ENCODE data around the gene SAMD1.

The SAMD1 gene

DNA sequence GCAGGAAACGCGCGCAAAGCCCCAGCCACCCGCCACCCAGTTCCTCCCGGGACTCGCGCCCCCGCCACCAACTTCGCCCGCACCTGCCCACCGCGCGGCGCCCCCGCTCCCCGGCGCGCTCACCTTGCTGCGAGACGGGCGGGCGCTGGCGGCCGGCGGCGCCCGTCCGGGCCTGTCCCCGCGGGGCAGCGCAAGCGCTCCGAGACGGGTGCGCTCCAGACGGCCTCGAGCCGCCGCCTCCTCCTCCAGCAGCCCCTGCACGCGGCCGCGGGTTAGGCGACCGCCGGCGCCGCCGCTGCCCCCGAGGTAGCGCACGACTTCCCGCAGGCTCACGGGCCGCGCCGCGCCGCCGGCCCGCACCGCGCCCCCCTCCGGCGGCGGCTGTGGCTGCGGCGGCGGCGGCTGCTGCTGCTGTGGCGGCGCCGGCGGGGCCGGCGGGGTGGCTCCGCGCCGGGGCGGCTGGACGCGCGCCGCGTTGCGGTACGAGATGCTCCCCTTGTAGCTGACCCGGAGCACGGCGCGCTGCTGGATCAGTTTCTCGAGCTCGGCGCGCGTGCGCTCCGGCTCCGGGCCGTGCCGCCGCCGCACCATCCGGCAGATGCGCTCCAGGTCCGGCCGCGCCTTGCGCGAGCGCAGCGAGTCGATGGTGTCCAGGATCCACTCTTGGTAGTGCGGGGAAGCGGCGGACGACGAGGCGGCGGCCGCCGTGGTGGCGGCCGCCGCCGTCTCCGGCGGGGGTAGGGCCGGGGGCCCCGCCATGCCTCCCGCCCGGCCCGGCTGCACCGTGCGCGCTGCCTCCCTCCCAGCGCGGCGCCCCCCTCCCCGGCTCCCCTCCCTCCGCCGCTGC, 666 bp downstream of the SAMD1 start:
- DNase-seq (ENCODE audit: low read depth in 2 of 2): peak in 1 of 2 donors; percentile 33

DNA sequence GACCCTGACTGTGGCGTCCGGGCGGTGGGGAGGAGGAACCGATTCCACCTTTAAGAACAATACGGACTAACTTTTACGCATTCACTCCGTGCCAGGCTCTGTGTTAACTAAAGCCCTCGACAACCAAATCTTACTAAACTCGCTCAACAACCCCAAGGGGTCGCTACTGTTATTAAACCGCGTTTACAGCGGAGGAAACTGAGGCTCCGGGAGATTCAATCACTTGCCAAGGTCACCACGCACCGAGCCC, 1.2 kb downstream of the SAMD1 start:
- DNase-seq (ENCODE audit: low read depth in 2 of 2): no peak

DNA sequence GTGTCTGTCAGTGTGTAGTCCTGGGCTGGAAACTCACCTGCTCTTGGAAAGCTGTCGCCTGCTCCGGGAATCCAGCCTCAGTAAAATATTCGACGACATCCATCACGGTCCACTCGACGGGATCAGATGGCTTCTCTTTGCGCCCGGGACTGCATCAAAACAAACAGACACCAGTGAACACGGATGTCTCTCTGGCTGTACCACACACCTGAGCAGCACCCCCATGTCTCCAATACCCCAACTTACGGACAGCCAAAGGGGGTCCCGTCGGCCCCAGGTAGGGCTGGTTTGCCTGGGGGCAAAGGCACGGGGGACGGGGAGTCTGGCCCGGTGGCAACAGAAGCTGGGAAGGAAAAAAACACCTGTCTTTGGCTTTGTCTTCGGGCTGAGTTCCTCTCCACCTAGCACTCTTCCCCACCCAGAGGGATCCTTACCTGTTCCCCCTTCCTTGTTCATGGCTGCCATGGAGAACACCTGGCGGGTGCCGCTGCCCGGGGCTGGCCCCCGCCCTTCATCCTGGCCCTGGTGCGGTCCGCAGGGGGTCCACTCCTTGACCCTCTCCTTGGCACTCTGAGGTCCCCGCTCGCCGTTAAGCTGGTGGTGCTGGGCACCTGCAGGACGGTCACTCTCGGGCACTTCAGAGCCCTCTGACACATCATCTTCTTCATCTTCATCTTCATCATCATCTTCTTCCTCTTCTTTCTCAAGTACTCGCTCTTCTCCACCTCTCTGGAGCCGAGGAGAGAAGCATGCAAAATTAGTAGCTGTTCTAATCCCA, 1.7 kb downstream of the SAMD1 start:
- DNase-seq (ENCODE audit: low read depth in 2 of 2): no peak

DNA sequence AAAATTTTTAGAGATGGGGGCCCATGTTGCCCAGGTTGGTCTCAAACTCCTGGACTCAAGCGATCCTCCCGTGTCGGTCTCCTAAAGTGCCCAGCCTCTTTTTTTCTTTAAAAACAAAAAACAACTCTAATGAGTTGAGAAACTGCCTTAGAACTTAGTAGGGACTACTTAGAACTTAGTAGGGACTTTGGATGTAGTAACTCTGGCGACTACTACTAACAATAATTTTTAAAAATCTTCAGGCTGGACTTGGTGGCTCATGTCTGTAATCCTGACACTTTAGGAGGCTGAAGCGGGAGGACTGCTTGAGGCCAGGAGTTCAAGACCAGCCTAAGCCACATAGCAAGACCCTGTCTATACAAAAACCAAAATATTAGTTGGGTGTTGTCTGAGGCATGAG, 4.5 kb downstream of the SAMD1 start:
- DNase-seq (ENCODE audit: low read depth in 2 of 2): no peak

DNA sequence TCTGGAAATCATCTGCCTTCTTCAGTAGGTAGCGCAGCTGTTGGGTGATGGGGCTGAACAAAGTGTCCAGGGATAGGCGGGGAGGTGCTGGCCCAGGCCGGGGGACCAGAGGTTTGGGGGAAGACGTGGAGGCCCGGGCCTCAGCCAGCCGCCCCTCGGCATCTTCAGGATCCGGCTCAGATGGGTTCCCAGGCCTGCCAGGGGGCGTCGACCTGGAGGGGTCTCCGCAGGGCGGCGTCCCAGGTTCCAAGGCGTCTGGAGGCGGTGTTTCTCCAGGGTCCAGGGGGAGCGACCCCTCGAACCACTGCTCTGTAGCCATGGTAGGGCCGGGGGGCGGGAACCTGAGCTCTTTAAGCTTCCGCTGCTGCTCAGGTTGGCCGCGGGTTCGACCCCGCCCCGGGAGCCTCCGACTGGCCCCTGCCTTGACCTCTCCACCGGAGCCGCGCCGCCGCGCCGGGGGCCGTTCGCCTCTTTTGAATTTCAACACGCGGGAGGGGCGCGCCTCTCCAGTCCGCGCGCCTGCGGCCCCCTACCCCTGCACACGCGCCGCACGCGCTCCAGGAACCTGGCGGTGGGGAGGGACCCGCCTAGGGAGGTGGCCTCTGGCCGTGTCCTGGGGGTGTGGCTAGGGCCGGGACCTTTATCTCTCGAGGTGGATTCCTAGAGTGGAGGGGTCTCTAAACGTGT, 5.1 kb downstream of the SAMD1 start, which contains the start of gene C19orf67:
TSS of gene C19orf67 (minus strand) at position 475 of the 687 bp plus-strand sequence. CDS start at position 319, 156 bp downstream.
- no peak for DNase-seq (ENCODE audit: low read depth in 2 of 2)

DNA sequence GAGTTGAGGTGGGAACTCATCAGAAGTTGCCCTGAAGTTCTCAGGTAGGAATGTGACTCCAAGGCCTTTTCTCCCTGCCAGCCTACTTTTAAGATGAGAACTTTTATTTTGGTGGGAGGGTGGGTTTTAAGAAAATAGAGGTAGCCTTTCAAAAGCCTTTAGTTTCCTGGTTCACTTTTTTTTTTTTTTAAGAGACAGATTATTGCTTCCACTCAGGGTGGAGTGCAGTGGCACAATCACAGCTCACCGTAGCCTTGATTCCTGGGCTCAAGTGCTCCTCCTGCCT, 7.9 kb downstream of the SAMD1 start:
- DNase-seq (ENCODE audit: low read depth in 2 of 2): no peak

DNA sequence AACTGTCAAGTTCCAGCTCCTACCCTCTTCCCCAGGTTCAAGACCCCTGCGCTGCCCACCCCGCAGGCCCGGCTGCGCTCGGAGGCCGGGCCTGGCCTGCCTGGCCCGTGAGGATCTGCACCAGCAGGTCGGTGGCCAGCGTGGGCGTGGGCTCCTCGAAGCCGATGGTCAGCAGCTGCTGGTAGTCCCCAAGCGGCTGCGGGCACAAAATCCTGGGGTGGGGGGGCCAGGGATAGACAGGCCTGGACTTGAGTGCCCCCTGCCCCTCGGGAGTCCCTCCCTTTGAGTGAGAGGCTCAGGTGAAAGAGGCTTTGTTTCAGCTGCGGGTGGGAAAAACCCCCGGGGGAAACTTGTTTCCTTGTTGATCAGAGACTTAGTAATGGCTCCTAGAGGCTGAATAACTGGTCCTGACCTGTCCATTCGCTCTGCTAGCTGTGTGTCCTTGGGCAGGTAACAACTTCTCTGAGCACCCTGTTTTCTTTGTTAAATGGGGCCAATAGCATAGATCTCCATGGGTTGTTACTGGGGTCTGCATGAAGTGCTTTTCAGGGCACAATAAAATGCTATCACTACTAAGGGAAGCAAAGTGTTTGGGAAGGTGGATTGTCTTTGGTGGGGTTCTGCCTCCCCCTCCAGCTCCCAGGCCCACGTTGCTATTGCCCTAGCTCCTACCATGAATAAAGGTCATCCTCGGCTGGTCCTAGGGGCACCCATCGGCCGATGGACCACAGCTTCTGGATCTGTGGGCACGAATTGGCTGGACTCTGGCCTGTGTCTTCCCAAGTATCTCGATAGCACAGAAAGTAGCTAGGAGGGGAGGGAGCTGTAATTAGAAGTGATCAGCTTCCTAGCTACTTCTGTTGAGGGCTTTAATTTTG, 8.5 kb downstream of the SAMD1 start:
- DNase-seq (ENCODE audit: low read depth in 2 of 2): no peak

DNA sequence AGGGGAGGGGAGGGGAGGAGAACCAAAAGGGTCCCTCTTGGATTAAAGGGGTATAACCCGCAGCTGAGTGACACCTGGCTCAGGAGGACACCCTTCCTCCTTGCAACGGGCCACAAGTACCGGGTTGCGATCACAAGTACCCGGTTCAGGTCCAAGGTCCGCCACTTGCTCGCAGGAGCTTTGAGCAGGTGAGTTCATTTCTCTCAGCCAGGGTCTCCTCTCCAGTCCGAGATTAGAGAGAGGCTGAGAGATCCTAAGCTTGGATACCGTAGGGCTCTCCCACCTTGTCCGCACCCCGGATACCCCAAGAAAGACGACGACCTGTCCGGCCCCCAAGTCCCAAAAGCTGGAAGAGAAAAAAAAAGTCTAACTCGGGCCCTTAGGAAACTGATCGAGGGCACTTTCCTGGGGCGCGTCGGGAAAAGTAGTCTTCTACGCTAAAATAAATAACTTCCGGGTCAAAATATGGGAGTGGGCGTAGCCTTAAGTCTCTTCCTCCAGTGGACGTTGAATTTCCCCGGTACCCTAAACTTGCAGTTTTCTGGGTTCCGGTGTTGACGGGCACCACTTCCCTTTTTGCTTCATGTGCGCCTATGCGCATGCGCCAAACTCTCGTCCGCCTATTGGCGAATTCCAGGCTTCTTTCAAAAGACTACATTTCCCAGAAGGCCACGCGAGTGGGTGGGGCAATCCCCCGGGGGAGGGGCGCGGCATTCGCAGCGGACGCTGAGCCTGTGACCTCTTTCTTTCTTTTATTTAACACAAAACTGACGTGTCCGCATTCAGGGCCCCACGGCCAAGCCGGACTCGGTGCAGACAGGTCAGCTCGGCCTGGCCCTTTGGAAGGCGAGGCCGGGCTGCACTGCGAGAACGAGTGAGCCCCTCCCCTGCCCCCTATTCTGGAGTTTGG, 9.4 kb downstream of the SAMD1 start:
- DNase-seq (ENCODE audit: low read depth in 2 of 2): peak; percentile 96 to 99

DNA sequence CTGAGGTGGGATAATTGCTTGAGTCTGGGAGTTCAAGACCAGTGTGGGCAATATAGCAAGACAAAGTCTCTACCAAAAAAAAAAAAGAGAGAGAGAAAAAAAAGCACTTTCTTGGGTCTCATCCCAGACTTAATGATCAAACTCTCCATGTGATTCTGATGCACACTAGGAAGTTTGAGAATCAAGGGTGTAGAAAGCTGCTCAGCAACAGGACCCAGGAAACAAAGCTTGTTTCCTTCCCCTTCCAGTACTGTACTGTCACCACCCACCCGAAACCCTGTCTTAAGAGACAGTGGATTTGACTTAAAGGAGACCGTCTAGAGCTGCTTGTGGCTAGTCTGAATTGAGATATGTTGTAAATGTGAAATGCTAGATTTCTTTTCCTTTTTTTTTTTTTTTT, 12.1 kb downstream of the SAMD1 start:
- no peak for DNase-seq (ENCODE audit: low read depth in 2 of 2)

DNA sequence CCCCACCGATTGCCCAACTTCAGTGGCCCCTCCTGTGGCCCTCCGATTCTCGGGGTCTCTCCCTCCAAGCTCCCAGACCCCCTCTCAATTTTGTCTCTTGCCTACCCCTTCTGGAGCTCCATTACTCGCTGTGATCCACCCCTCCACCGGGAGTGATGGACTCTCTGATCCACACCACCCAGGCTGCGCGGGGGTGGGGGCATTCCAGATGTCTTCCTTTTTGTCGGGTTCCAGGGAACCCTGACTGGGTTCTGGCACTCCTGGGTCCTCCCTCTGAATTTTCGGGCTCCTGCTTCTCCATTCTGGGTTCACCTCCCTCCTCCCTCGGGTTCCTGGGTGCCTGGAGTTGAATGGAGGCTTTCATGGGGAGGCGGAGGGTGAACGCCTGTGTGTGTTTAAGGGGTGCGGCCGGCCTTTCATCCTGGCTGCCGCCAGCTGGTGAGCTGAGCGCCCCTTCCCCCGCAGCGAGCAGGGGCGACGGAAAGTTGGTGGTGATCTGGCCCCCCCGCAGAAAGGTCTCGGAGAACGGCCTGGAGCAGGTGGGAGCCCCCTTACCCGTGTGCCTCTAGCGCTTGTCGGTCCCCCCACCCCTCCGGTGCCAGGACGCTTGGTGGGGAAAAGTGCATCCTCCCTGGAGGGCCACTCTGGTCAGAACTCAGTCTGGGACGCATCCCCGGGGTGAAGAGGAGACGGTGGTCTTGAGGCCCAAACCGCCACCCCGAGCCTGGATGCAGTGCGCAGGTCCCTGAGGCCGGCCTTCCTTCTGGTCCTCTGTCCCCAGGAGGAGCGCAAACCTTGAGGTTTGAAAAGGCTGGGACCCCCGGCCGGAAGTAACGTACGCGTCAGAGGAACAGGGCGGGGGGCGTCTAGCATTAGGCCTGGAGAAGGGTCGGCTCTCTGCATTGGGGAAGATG, 16.4 kb downstream of the SAMD1 start:
- DNase-seq (ENCODE audit: low read depth in 2 of 2): no peak

DNA sequence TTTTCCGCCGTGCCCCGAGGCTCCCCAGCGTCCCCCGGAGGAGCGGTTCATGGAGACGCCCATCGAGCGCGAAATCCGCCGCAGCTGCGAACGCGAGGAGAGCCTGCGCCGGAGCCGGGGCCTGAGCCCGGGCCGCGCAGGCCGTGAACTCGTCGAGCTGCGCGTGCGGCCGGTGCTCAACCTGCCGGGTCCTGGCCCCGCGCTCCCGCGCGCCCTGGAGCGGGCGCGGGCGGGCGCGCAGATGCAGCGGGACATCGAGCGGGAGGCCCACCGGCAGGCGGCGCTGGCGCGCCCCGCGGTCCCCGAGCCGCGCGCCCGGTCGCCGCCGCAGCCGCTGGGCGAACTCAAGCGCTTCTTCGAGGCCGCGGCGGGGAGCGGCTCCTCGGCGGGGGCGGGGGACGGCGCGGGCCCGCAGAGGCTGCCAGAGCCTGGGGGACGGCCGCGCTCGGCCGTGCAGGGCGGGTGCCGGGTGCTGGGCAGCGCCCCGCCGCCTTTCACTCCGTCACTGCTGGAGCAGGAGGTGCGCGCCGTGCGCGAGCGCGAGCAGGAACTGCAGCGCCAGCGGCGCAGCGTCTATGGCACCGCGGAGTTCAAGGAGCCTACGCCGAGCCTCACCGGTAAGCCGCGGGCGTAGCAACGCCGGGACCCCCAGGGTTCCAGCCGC, 17.2 kb downstream of the SAMD1 start:
- peak; percentile 66 to 70 for DNase-seq (ENCODE audit: low read depth in 2 of 2)

DNA sequence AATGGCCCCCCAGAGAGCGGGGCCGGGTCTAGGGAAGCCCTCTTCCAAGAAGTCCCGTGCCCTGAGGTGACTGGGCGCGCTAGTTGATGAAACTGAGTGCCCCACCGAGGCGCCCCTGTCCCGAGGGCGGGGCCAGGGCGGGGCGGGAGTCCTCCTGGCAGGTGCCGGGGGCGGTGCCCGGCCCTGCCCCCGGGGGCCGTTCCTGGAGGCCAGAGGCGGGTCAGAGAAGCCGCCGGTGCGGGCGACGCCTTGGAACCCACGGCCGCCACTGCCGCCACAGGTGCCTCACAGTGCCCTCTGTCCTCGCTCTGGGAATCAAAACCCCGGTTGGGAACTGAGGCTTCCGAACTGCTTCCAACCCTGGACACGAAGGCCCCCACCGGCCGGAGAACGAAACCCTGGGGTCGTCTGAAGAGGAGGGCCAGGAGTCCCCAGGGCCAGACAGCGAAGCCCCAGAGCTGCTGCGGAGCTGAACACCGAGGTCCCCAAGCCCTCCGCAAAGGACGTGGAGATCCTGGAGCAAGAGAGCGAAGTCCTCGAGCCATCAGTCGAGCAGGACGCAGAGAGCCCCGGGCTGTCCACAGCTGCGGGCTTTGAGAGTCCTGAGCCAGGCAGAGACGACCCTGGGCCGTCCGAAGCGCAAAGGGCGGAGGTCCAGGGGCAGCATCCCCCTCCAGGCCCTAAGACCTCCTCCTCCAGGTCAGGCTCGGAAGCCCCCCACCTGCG, 17.9 kb downstream of the SAMD1 start, which contains the start of gene MISP3:
TSS of gene MISP3 (plus strand) at position 252 of the 726 bp plus-strand sequence. CDS start 524 bp downstream, outside the sequence.
- DNase-seq (ENCODE audit: low read depth in 2 of 2): peak in 1 of 2 donors; percentile 28

DNA sequence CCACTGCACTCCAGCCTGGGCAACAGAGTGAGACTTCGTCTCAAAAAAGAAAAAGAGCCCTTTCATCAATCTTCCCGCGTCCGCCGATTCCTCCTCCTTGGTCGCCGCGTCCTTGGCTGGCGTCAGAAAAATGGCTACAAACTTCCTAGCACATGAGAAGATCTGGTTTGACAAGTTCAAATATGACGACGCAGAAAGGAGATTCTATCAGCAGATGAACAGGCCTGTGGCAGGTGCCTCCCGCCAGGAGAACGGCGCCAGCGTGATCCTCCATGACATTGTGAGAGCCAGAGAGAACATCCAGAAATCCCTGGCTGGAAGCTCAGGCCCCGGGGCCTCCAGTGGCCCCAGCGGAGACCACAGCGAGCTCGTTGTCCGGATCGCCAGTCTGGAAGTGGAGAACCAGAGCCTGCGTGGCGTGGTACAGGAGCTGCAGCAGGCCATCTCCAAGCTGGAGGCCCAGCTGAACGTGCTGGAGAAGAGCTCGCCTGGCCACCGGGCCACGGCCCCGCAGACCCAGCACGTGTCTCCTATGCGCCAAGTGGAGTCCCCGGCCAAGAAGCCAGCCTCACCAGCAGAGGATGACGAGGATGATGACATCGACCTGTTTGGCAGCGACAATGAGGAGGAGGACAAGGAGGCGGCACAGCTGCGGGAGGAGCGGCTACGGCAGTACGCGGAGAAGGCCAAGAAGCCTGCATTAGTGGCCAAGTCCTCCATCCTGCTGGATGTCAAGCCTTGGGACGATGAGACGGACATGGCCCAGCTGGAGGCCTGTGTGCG, 20.1 kb downstream of the SAMD1 start:
- no peak for DNase-seq (ENCODE audit: low read depth in 2 of 2)

DNA sequence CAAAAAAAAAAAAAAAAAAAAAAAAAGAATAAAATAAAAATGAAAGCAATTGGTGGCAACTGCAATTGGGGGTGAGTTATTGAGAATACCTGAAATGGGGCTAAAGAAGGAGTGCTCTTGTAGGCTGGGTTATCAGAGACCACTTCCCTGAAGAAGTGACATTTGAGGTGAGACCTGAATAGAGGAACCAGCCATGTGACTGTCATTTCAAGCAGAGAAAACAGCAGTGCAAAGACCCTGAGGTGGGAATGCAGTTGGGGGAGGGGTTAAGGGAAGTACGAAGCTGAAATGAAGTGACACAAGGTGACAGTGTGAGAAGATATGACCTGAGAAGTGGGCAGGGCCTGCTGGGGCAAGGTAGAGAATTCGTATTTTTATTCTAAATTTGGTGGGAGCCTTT, 24.4 kb downstream of the SAMD1 start:
- no peak for DNase-seq (ENCODE audit: low read depth in 2 of 2)

DNA sequence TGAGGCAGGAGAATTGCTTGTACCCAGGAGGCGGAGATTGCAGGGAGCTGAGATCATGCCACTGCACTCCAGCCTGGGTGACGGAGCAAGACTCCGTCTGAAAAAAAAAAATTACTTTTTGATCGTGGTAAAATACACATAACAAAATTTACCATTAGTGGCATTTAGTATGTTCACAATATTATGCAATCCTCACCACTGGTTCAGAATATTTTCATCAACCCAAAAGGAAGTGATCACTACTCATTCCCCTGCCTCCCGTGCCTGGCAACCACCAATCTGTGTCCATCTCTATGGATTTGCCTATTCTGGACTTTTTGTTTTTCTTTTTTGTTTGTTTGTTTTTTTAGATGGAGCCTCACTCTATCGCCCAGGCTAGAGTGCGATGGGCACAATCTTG, 27.4 kb downstream of the SAMD1 start:
- DNase-seq (ENCODE audit: low read depth in 2 of 2): no peak

DNA sequence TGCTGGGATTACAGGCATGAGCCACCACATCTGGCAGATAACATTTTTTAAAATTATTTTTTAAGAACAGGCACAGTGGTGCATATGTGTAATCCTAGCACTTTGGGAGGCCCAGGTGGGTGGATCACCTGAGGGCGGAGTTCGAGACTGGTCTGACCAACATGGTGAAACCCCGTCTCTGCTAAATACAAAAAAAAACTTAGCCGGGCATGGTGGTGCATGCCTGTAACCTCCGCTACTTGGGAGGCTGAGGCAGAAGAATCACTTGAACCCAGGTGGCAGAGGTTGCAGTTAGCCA, 28.0 kb downstream of the SAMD1 start:
- no peak for DNase-seq (ENCODE audit: low read depth in 2 of 2)

DNA sequence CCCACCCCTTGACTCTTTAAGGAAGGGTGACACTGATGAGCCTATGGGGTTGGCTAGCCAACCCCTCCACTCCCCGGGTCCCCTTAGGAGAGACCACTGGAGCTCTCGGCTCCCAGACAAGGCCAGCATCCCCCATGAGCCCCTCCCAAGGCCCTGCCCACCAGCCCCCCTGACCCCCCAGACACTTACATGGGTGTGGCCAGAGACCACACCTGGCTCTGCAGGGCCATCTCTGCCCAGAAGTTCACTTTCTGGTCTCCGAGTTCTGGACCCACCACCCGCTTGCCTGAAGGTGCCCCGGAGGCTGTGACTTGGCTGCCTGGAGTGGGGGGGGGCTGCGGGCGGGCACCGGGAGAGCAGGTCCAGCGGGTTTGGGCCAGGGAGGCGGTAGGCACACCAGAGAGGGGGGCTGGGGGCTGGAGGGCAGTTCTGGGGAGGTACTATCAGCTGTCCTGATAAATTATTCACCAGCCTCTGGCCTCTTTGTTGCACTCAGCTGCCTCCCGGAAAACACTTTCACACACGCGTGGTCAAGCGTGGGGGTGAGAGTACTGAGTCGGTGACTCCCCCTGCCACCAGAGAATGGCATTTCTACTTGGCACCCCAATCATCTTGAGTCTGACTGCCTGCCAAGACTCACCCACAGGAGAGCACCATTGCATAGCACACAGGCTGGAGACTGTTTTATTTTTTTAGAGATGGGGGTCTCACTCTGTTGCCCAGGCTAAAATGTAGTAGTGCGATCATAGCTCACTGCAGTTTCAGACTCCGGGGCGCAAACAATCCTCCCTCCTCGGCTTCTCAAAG, 28.6 kb downstream of the SAMD1 start, which contains the start of gene PALM3:
TSS of gene PALM3 (minus strand) at position 326 of the 807 bp plus-strand sequence. CDS start at position 230, 96 bp downstream.
- DNase-seq (ENCODE audit: low read depth in 2 of 2): no peak
